ENCODE data around the gene XYLT1. TPM values are rescaled to one million over a fixed set of nuclear protein-coding genes. Genes with fewer than 3 reads are reported as not detected.

The XYLT1 gene
- total RNA-seq, 6 experiments from 2014 or later, result 0.48 to 2.0 (median 0.59) TPM

GRCh38 chr16:17196526-17196925, 274.2 kb downstream of the XYLT1 start:
- ATAC-seq (no peak), DNase-seq (no peak)
- no peaks in the 10 kb centered on the region for H3K4me1 ChIP-seq
- no peaks in the 10 kb centered on the region for H3K27me3 ChIP-seq
- no peak overlapping the region for H3K27ac ChIP-seq
- H3K9me3 ChIP-seq, result no peaks in the 10 kb centered on the region
- H3K36me3 ChIP-seq, result no peaks in the 10 kb centered on the region
- TF ChIP-seq POLR2A (IDR thresholded peaks at IDR 0.05), result no peak
- no peak for TF ChIP-seq CTCF (IDR thresholded peaks at IDR 0.05)
- intact Hi-C loops (cut with DNase I), result no loop called here
- H3K4me3 ChIP-seq, result no peak overlapping the region
- WGBS (ENCODE audit: insufficient coverage, low coverage, low lambda C conversion rate, missing lambda C conversion rate), result 37% methylated on average over 2 of the region's 3 CpGs

GRCh38 chr16:17194190-17194780, 276.5 kb downstream of the XYLT1 start:
- WGBS (ENCODE audit: insufficient coverage, low coverage, low lambda C conversion rate, missing lambda C conversion rate), result 54% methylated on average over 5 of the region's 14 CpGs
- ATAC-seq (peak in 3 of 4 donors; percentile 17 to 45 (median 30)), DNase-seq (peak in 1 of 3 donors; percentile 35)
- no peaks in the 10 kb centered on the region for H3K36me3 ChIP-seq
- intact Hi-C loops (cut with DNase I), result no loop called here
- H3K4me1 ChIP-seq, result no peaks in the 10 kb centered on the region
- no peaks in the 10 kb centered on the region for H3K9me3 ChIP-seq
- H3K27me3 ChIP-seq, result no peaks in the 10 kb centered on the region
- TF ChIP-seq POLR2A (IDR thresholded peaks at IDR 0.05), result no peak
- peak; percentile 31 to 48 (median 44) for TF ChIP-seq CTCF (IDR thresholded peaks at IDR 0.05)
- H3K4me3 ChIP-seq, result no peak overlapping the region
- no peak overlapping the region for H3K27ac ChIP-seq

- Histone ChIP-seq H3K4me3 (no peak overlapping the region), H3K36me3 (no peaks in the 10 kb centered on the region), H3K4me1 (no peaks in the 10 kb centered on the region), H3K27me3 (no peaks in the 10 kb centered on the region), H3K9me3 (no peaks in the 10 kb centered on the region), H3K27ac (no peak overlapping the region)
- ATAC-seq, result no peak
- intact Hi-C loops (cut with DNase I), result no loop called here
- WGBS (ENCODE audit: insufficient coverage, low coverage, low lambda C conversion rate, missing lambda C conversion rate), result 58% methylated on average over 3 of the region's 6 CpGs
- DNase-seq, result no peak
- TF ChIP-seq CTCF (IDR thresholded peaks at IDR 0.05), result no peak
- no peak for TF ChIP-seq POLR2A (IDR thresholded peaks at IDR 0.05)
Observed at GRCh38 chr16:17193566-17194100, 277.1 kb downstream of the XYLT1 start.

GRCh38 chr16:17184026-17184425, 286.7 kb downstream of the XYLT1 start:
- H3K36me3 ChIP-seq, result no peaks in the 10 kb centered on the region
- no peaks in the 10 kb centered on the region for H3K4me1 ChIP-seq
- no peak for DNase-seq
- intact Hi-C loops (cut with DNase I), result no loop called here
- no peak for ATAC-seq
- H3K27ac ChIP-seq, result no peak overlapping the region
- H3K4me3 ChIP-seq, result no peak overlapping the region
- H3K27me3 ChIP-seq, result no peaks in the 10 kb centered on the region
- H3K9me3 ChIP-seq, result no peaks in the 10 kb centered on the region
- TF ChIP-seq POLR2A (IDR thresholded peaks at IDR 0.05), result no peak
- no peak for TF ChIP-seq CTCF (IDR thresholded peaks at IDR 0.05)
- 64% methylated on average over 6 of the region's 7 CpGs for WGBS (ENCODE audit: insufficient coverage, low coverage, low lambda C conversion rate, missing lambda C conversion rate)
